Upper lobe of left lung (tissue), 6 donors: Measurements from ENCODE around the gene CDHR5. TPM values are rescaled to one million over a fixed set of nuclear protein-coding genes. Genes with fewer than 3 reads are reported as not detected.

Experiments
- ATAC-seq, 2 donors: fragments of 200-7000 bp; cut with Tn5 transposase; one replicate each; pipeline ENCODE4 v1.9.1; 2022; ENCODE audit warnings: mild to moderate bottlenecking in 2 of 2, moderate library complexity in 2 of 2; ENCODE audit not compliant: low FRiP score in 2 of 2
- DNase-seq, 2 donors: peaks; one replicate each; pipeline ENCODE4 v3.0.0-alpha.2; 2019 to 2020
- H3K27ac ChIP-seq, 4 donors: fragments of 200-600 bp; sonication (generic); one replicate each; pipeline ENCODE4 v1.5.1; 2016 to 2019
- H3K27me3 ChIP-seq, 4 donors: fragments of 200-600 bp; sonication (generic); one replicate each; pipeline ENCODE4 v1.5.1; 2017 to 2019
- H3K36me3 ChIP-seq, 4 donors: fragments of 200-600 bp; sonication (generic); one replicate each; pipeline ENCODE4 v1.5.1; 2016 to 2019
- H3K4me1 ChIP-seq, 4 donors: fragments of 200-600 bp; sonication (generic); one replicate each; pipeline ENCODE4 v1.5.1; 2018 to 2019
- H3K4me3 ChIP-seq, 4 donors: fragments of 200-600 bp; sonication (generic); one replicate each; pipeline ENCODE4 v1.5.1; 2017 to 2019; ENCODE audit warnings: mild to moderate bottlenecking in 2 of 4, moderate library complexity in 1 of 4
- H3K9me3 ChIP-seq, 4 donors: fragments of 200-600 bp; sonication (generic); one replicate each; pipeline ENCODE4 v1.5.1; 2018 to 2019
- CTCF ChIP-seq, 6 experiments: fragments of 450-650 bp in 4 of 6; fragments of 200-600 bp in 2 of 6; sonication (generic) in 2 of 6; IDR thresholded peaks; one replicate each; pipeline ENCODE4 v1.5.1; 2016 to 2019; ENCODE audit warnings: antibody characterized with exemption in 6 of 6
- EP300 ChIP-seq, 4 donors: sonication (generic); formaldehyde crosslinking; IDR thresholded peaks; one replicate each; pipeline ENCODE4 v1.5.1; 2017; ENCODE audit warnings: antibody characterized with exemption in 4 of 4, control low read depth in 2 of 4
- POLR2A ChIP-seq, 4 donors: fragments of 450-650 bp; IDR thresholded peaks; one replicate each; pipeline ENCODE4 v1.5.1; 2016 to 2017; ENCODE audit warnings: antibody characterized with exemption in 4 of 4, mild to moderate bottlenecking in 2 of 4
- POLR2AphosphoS5 ChIP-seq, 2 donors: sonication (generic); formaldehyde crosslinking; IDR thresholded peaks; one replicate each; pipeline ENCODE4 v1.5.1; 2017; ENCODE audit warnings: antibody characterized with exemption in 2 of 2
- WGBS, 2 donors: methylation state at CpG; one replicate each; pipeline ENCODE4 v1.1.5; 2017 to 2018; 5-methylcytosine and 5-hydroxymethylcytosine counted together
- total RNA-seq, 6 donors: library from RNA; depleted of rRNA in 4 of 6; stranded (reverse); fragments of >200 nt in 4 of 6; gene quantifications; one replicate each; pipeline versions ENCODE4 v1.1.0 to v1.2.1, GENCODE V29; 2016 to 2021
- donor health status: DM: no; HTN: no; CAD: no; lungs with moderate emphysema.
- donor health status: DM: no; HTN: yes; CAD: no; lungs with severe emphysema.

CDHR5 gene
- total RNA-seq, 6 donors from 2014 or later, result 0.40 TPM; not detected in 5

- no peak for TF ChIP-seq POLR2A (IDR thresholded peaks at IDR 0.05)
- no peak for TF ChIP-seq EP300 (IDR thresholded peaks at IDR 0.05)
- TF ChIP-seq POLR2AphosphoS5 (IDR thresholded peaks at IDR 0.05), result no peak
- no peak for TF ChIP-seq CTCF (IDR thresholded peaks at IDR 0.05)
- no peaks in the 10 kb centered on the region for H3K4me1 ChIP-seq
- no peaks in the 10 kb centered on the region for H3K9me3 ChIP-seq
- H3K4me3 ChIP-seq, result no peak overlapping the region
- H3K27ac ChIP-seq, result no peak overlapping the region
- peaks cover 27 to 95% (median 91%) of the 10 kb centered on the region in 4 donors for H3K36me3 ChIP-seq
- ATAC-seq, result no peak
- H3K27me3 ChIP-seq, result no peaks in the 10 kb centered on the region
- 94% methylated on average over 5 to 6 of the region's 10 CpGs for WGBS, 2 donors
- peak in 1 of 2 donors; percentile 52 for DNase-seq
Measured at GRCh38 chr11:595400-595799, 29.4 kb downstream of the CDHR5 start.

GRCh38 chr11:593347-593746, 31.4 kb downstream of the CDHR5 start:
- H3K36me3 ChIP-seq, result peaks cover 23 to 94% (median 86%) of the 10 kb centered on the region in 4 donors
- WGBS, 2 donors, result 90 to 95% methylated on average over 18 to 21 of the region's 21 CpGs
- DNase-seq (peak in 1 of 2 donors; percentile 63), ATAC-seq (no peak)
- TF ChIP-seq POLR2AphosphoS5 (IDR thresholded peaks at IDR 0.05), result no peak
- TF ChIP-seq POLR2A (IDR thresholded peaks at IDR 0.05), result no peak
- no peak for TF ChIP-seq CTCF (IDR thresholded peaks at IDR 0.05)
- TF ChIP-seq EP300 (IDR thresholded peaks at IDR 0.05), result no peak
- no peaks in the 10 kb centered on the region for H3K4me1 ChIP-seq
- H3K27me3 ChIP-seq, result no peaks in the 10 kb centered on the region
- H3K9me3 ChIP-seq, result no peaks in the 10 kb centered on the region
- H3K4me3 ChIP-seq, result no peak overlapping the region
- no peak overlapping the region for H3K27ac ChIP-seq

- no peak for ATAC-seq
- H3K27me3 ChIP-seq, result no peaks in the 10 kb centered on the region
- WGBS, 2 donors, result 89 to 93% methylated on average over 10 of the region's 10 CpGs
- no peak overlapping the region for H3K4me3 ChIP-seq
- H3K36me3 ChIP-seq, result peaks cover 23 to 94% (median 86%) of the 10 kb centered on the region in 4 donors
- TF ChIP-seq EP300 (IDR thresholded peaks at IDR 0.05) (no peak), POLR2AphosphoS5 (IDR thresholded peaks at IDR 0.05) (no peak), POLR2A (IDR thresholded peaks at IDR 0.05) (no peak), CTCF (IDR thresholded peaks at IDR 0.05) (no peak)
- H3K27ac ChIP-seq, result no peak overlapping the region
- H3K9me3 ChIP-seq, result no peaks in the 10 kb centered on the region
- peaks cover 0 to 4% (median 0%) of the 10 kb centered on the region in 4 donors for H3K4me1 ChIP-seq
- peak in 1 of 2 donors; percentile 56 for DNase-seq
Measured at GRCh38 chr11:592918-593317, 31.8 kb downstream of the CDHR5 start.

- DNase-seq (peak in 1 of 2 donors; percentile 77), ATAC-seq (no peak)
- Histone ChIP-seq H3K27ac (no peak overlapping the region), H3K27me3 (no peaks in the 10 kb centered on the region), H3K4me1 (peaks cover 0 to 8% (median under 1%) of the 10 kb centered on the region in 4 donors), H3K4me3 (no peak overlapping the region), H3K36me3 (peaks cover 21 to 94% (median 84%) of the 10 kb centered on the region in 4 donors), H3K9me3 (no peaks in the 10 kb centered on the region)
- 97 to 98% methylated on average over 22 of the region's 22 CpGs for WGBS, 2 donors
- no peak for TF ChIP-seq EP300 (IDR thresholded peaks at IDR 0.05)
Measured at GRCh38 chr11:592501-592900, 32.3 kb downstream of the CDHR5 start.

- Histone ChIP-seq H3K4me3 (no peak overlapping the region), H3K27me3 (no peaks in the 10 kb centered on the region), H3K4me1 (peaks cover 0 to 11% (median 4%) of the 10 kb centered on the region in 4 donors), H3K27ac (no peak overlapping the region), H3K9me3 (no peaks in the 10 kb centered on the region), H3K36me3 (peaks cover 17 to 94% (median 82%) of the 10 kb centered on the region in 4 donors)
- WGBS, 2 donors, result 76 to 82% methylated on average over 11 of the region's 11 CpGs
- ATAC-seq (no peak), DNase-seq (no peak)
- TF ChIP-seq POLR2A (IDR thresholded peaks at IDR 0.05) (no peak), POLR2AphosphoS5 (IDR thresholded peaks at IDR 0.05) (no peak), CTCF (IDR thresholded peaks at IDR 0.05) (no peak), EP300 (IDR thresholded peaks at IDR 0.05) (no peak)
Measured at GRCh38 chr11:590997-591396, 33.8 kb downstream of the CDHR5 start.
